HepG2 (cell line): ENCODE data around the gene CHN2.

ENCODE experiments used
- BRD4 ChIP-seq: sonication (generic); formaldehyde crosslinking; IDR thresholded peaks from 2 replicates; pipeline ENCODE4 v1.4.0; 2020; ENCODE audit warnings: missing genetic modification reagents
- EP300 ChIP-seq, 3 experiments: sonication (generic) in 1 of 3; formaldehyde crosslinking in 1 of 3; IDR thresholded peaks; 2 replicates each; pipeline versions ENCODE4 v1.5.1 to v1.6.1; 2011 to 2020; ENCODE audit warnings: low read depth in 2 of 3, low read length in 2 of 3, borderline replicate concordance in 1 of 3, improper control_type of control experiment in 1 of 3, mild to moderate bottlenecking in 1 of 3, missing genetic modification reagents in 1 of 3, moderate library complexity in 1 of 3
- FOXK1 ChIP-seq: sonication (generic); formaldehyde crosslinking; IDR thresholded peaks from 2 replicates; pipeline ENCODE4 v1.4.0; 2020; ENCODE audit warnings: low read depth, missing genetic modification reagents, borderline replicate concordance
- MAFF ChIP-seq: IDR thresholded peaks from 2 replicates; pipeline ENCODE4 v1.6.1; 2011; ENCODE audit warnings: low read depth, low read length, improper control_type of control experiment
- NCOA2 ChIP-seq: sonication (generic); formaldehyde crosslinking; IDR thresholded peaks from 2 replicates; pipeline ENCODE4 v1.8.0; 2022; ENCODE audit warnings: inconsistent platforms
- POLR2AphosphoS5 ChIP-seq: IDR thresholded peaks from 2 replicates; pipeline ENCODE4 v1.6.1; 2012; ENCODE audit warnings: low read depth, low read length
- RAD21 ChIP-seq: fragments of 450-650 bp; formaldehyde crosslinking; IDR thresholded peaks from 2 replicates; pipeline ENCODE4 v1.5.0; 2020; ENCODE audit warnings: mild to moderate bottlenecking
- STAT5B ChIP-seq: sonication (generic); formaldehyde crosslinking; IDR thresholded peaks from 2 replicates; pipeline ENCODE4 v1.4.0; 2020; ENCODE audit warnings: missing genetic modification reagents
- ZNF121 ChIP-seq: sonication (generic); formaldehyde crosslinking; IDR thresholded peaks from 2 replicates; pipeline ENCODE4 v1.5.0; 2020; ENCODE audit warnings: mild to moderate bottlenecking, missing genetic modification reagents
- ZNF274 ChIP-seq: sonication (generic); formaldehyde crosslinking; IDR thresholded peaks from 2 replicates; pipeline ENCODE4 v1.5.1; 2020; ENCODE audit warnings: mild to moderate bottlenecking, missing genetic modification reagents
- ZNF766 ChIP-seq: sonication (generic); formaldehyde crosslinking; IDR thresholded peaks from 2 replicates; pipeline ENCODE4 v1.5.0; 2020; ENCODE audit warnings: missing genetic modification reagents, borderline replicate concordance
- TF ChIP-seq, protein P1 (sequence below): sonication (generic); formaldehyde crosslinking; IDR thresholded peaks from 2 replicates; pipeline ENCODE4 v1.5.0; 2020; ENCODE audit warnings: mild to moderate bottlenecking, missing genetic modification reagents, moderate library complexity
- TF ChIP-seq, protein P2 (sequence below): sonication (generic); formaldehyde crosslinking; IDR thresholded peaks from 2 replicates; pipeline ENCODE4 v1.4.0; 2020; ENCODE audit warnings: low read depth, missing genetic modification reagents
- TF ChIP-seq, protein P3 (sequence below): sonication (generic); formaldehyde crosslinking; IDR thresholded peaks from 2 replicates; pipeline ENCODE4 v1.8.0; 2023; ENCODE audit warnings: mild to moderate bottlenecking, missing genetic modification reagents

DNA sequence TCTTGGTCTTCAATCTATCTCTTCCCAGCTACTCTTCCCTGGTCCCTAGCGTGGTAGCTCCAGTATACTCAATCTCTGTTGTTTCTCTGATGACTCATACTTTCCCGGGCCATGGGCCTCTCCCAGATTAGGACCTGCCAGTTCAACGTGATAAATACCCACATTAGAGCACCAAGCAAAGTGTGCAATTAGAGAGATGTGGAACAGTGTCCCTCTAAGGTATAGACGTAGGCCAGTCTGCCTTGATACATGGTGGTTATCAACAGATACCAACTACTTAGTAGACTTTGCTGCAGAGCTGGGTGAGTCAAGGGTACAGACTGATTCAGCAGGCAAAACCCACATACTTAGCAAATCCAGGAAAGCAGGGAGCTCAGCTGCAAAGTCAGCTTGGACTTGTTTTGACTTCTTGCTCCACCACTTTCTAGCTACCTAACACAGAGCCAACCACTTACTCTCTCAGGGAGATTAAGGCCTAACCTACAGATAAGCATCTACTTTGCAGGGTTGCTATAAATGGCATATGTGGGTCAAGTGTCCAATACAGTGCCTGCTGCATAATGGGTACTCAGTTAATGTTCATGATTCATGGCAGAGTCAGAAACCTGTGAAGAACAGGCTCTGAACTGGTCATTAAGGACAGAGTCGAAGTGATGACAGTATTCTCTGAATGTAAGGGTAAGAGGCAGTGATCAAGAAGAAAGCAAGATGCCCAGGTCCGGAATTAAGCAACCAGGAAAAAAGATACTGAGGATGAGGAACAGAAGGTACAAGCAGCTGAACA is 176.1 kb downstream of the CHN2 start:
- TF ChIP-seq POLR2AphosphoS5: no peak
- TF ChIP-seq, protein P1, sequence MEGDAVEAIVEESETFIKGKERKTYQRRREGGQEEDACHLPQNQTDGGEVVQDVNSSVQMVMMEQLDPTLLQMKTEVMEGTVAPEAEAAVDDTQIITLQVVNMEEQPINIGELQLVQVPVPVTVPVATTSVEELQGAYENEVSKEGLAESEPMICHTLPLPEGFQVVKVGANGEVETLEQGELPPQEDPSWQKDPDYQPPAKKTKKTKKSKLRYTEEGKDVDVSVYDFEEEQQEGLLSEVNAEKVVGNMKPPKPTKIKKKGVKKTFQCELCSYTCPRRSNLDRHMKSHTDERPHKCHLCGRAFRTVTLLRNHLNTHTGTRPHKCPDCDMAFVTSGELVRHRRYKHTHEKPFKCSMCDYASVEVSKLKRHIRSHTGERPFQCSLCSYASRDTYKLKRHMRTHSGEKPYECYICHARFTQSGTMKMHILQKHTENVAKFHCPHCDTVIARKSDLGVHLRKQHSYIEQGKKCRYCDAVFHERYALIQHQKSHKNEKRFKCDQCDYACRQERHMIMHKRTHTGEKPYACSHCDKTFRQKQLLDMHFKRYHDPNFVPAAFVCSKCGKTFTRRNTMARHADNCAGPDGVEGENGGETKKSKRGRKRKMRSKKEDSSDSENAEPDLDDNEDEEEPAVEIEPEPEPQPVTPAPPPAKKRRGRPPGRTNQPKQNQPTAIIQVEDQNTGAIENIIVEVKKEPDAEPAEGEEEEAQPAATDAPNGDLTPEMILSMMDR: no peak
- TF ChIP-seq FOXK1 (CRISPR knock-in tag): no peak
- no peak for TF ChIP-seq BRD4 (CRISPR knock-in tag)
- no peak for TF ChIP-seq ZNF274
- TF ChIP-seq RAD21 (CRISPR knock-in tag): no peak
- TF ChIP-seq, protein P2, sequence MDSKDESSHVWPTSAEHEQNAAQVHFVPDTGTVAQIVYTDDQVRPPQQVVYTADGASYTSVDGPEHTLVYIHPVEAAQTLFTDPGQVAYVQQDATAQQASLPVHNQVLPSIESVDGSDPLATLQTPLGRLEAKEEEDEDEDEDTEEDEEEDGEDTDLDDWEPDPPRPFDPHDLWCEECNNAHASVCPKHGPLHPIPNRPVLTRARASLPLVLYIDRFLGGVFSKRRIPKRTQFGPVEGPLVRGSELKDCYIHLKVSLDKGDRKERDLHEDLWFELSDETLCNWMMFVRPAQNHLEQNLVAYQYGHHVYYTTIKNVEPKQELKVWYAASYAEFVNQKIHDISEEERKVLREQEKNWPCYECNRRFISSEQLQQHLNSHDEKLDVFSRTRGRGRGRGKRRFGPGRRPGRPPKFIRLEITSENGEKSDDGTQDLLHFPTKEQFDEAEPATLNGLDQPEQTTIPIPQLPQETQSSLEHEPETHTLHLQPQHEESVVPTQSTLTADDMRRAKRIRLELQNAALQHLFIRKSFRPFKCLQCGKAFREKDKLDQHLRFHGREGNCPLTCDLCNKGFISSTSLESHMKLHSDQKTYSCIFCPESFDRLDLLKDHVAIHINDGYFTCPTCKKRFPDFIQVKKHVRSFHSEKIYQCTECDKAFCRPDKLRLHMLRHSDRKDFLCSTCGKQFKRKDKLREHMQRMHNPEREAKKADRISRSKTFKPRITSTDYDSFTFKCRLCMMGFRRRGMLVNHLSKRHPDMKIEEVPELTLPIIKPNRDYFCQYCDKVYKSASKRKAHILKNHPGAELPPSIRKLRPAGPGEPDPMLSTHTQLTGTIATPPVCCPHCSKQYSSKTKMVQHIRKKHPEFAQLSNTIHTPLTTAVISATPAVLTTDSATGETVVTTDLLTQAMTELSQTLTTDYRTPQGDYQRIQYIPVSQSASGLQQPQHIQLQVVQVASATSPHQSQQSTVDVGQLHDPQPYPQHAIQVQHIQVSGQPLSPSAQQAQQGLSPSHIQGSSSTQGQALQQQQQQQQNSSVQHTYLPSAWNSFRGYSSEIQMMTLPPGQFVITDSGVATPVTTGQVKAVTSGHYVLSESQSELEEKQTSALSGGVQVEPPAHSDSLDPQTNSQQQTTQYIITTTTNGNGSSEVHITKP: no peak
- no peak for TF ChIP-seq EP300 (IDR thresholded peaks at IDR 0.05; ENCODE audit: low read depth in 2 of 2, low read length in 2 of 2)
- TF ChIP-seq EP300 (CRISPR knock-in tag; IDR thresholded peaks at IDR 0.05; ENCODE audit: borderline replicate concordance): no peak
- no peak for TF ChIP-seq ZNF766
- no peak for TF ChIP-seq NCOA2 (CRISPR knock-in tag)
- no peak for TF ChIP-seq MAFF
- TF ChIP-seq, protein P3, sequence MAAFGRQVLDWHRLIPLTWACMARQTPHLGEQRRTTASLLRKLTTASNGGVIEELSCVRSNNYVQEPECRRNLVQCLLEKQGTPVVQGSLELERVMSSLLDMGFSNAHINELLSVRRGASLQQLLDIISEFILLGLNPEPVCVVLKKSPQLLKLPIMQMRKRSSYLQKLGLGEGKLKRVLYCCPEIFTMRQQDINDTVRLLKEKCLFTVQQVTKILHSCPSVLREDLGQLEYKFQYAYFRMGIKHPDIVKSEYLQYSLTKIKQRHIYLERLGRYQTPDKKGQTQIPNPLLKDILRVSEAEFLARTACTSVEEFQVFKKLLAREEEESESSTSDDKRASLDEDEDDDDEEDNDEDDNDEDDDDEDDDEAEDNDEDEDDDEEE (CRISPR knock-in tag): no peak
- TF ChIP-seq STAT5B (CRISPR knock-in tag): no peak
- TF ChIP-seq ZNF121: no peak
